Karpas-422 (cell line): ENCODE measurements around the gene TBL1Y. TPM values are rescaled to one million over a fixed set of nuclear protein-coding genes. Genes with fewer than 3 reads are reported as not detected.

Experiments used
- DNase-seq: peaks from one replicate; pipeline ENCODE4 v3.0.0-alpha.2; 2015
- H2AFZ ChIP-seq: fragments of 200-600 bp; sonication (generic); 2 replicates; pipeline ENCODE4 v1.6.1; 2014; ENCODE audit warnings: antibody characterized with exemption, low read length, mixed read lengths
- H3K27ac ChIP-seq: fragments of 200-600 bp; sonication (generic); 2 replicates; pipeline ENCODE4 v1.5.1; 2014; ENCODE audit warnings: mild to moderate bottlenecking, low read length, moderate library complexity
- H3K27me3 ChIP-seq: fragments of 200-600 bp; sonication (generic); 2 replicates; pipeline ENCODE4 v1.6.1; 2014; ENCODE audit warnings: low read length, mixed read lengths
- H3K36me3 ChIP-seq: fragments of 200-600 bp; sonication (generic); 2 replicates; pipeline ENCODE4 v1.6.1; 2014; ENCODE audit warnings: low read length, mixed read lengths; ENCODE audit not compliant: insufficient read depth
- H3K4me1 ChIP-seq: fragments of 200-600 bp; sonication (generic); 2 replicates; pipeline ENCODE4 v1.6.1; 2014; ENCODE audit warnings: mild to moderate bottlenecking, low read length, mixed read lengths
- H3K4me2 ChIP-seq: fragments of 200-600 bp; sonication (generic); 2 replicates; pipeline ENCODE4 v1.6.1; 2014; ENCODE audit warnings: low read length, low read depth, mild to moderate bottlenecking; ENCODE audit not compliant: poor library complexity, severe bottlenecking
- H3K4me3 ChIP-seq: fragments of 200-600 bp; sonication (generic); 2 replicates; pipeline ENCODE4 v1.5.1; 2014; ENCODE audit warnings: mild to moderate bottlenecking, antibody characterized with exemption, low read length, mixed read lengths
- H3K79me2 ChIP-seq: fragments of 200-600 bp; sonication (generic); 2 replicates; pipeline ENCODE4 v1.6.1; 2014; ENCODE audit warnings: mild to moderate bottlenecking, low read length, mixed read lengths
- H3K9ac ChIP-seq: fragments of 200-600 bp; sonication (generic); 2 replicates; pipeline ENCODE4 v1.6.0; 2014; ENCODE audit warnings: low read length
- H3K9me2 ChIP-seq: fragments of 200-600 bp; sonication (generic), shearing (Covaris generic); replicated peaks from 2 replicates; pipeline ENCODE4 v1.6.0; 2014; ENCODE audit warnings: mild to moderate bottlenecking, low read length, moderate library complexity; ENCODE audit not compliant: insufficient read depth
- H3K9me3 ChIP-seq: fragments of 300-700, 200-600 bp; sonication (generic); 2 replicates; pipeline ENCODE4 v1.6.1; 2014; ENCODE audit warnings: low read length, mixed read lengths
- H4K20me1 ChIP-seq: fragments of 200-600 bp; sonication (generic); 2 replicates; pipeline ENCODE4 v1.6.1; 2014; ENCODE audit warnings: mild to moderate bottlenecking, antibody characterized with exemption, low read length, low read depth; ENCODE audit not compliant: insufficient read depth
- total RNA-seq: library from RNA; depleted of rRNA; stranded (reverse); fragments of >200 nt; shearing (Covaris generic); gene quantifications from 2 replicates; pipeline ENCODE4 v1.2.3, GENCODE V29; 2014; ENCODE audit warnings: low replicate concordance

Gene TBL1Y
- total RNA-seq, 1 experiment from 2014 or later = not detected

- Histone ChIP-seq H3K79me2 (no peaks in the 10 kb centered on the region), H3K4me1 (no peaks in the 10 kb centered on the region)
- DNase-seq = no peak
Measured at GRCh38 chrY:7007911-7008310, 97.4 kb downstream of the TBL1Y start.

GRCh38 chrY:7008578-7009355 is 98.3 kb downstream of the TBL1Y start:
- no peaks in the 10 kb centered on the region for H3K9me3 ChIP-seq
- no peaks in the 10 kb centered on the region for H3K27me3 ChIP-seq
- no peak overlapping the region for H2AFZ ChIP-seq
- H3K9ac ChIP-seq = no peak overlapping the region
- no peak overlapping the region for H3K27ac ChIP-seq
- no peaks in the 10 kb centered on the region for H4K20me1 ChIP-seq
- no peak for DNase-seq
- H3K4me3 ChIP-seq = no peak overlapping the region
- H3K9me2 ChIP-seq = no peaks in the 10 kb centered on the region
- H3K79me2 ChIP-seq = no peaks in the 10 kb centered on the region
- no peak overlapping the region for H3K4me2 ChIP-seq
- no peaks in the 10 kb centered on the region for H3K36me3 ChIP-seq
- no peaks in the 10 kb centered on the region for H3K4me1 ChIP-seq

More at GRCh38 chrY:7007911-7008310, 97.4 kb downstream of the TBL1Y start:
- H3K9me3 ChIP-seq = no peaks in the 10 kb centered on the region
- no peaks in the 10 kb centered on the region for H3K36me3 ChIP-seq
- H3K4me2 ChIP-seq = no peak overlapping the region
- no peak overlapping the region for H2AFZ ChIP-seq
- no peak overlapping the region for H3K27ac ChIP-seq
- H3K9ac ChIP-seq = no peak overlapping the region
- no peak overlapping the region for H3K4me3 ChIP-seq
- no peaks in the 10 kb centered on the region for H3K27me3 ChIP-seq
- no peaks in the 10 kb centered on the region for H4K20me1 ChIP-seq
- H3K9me2 ChIP-seq = no peaks in the 10 kb centered on the region

- no peak overlapping the region for H3K4me3 ChIP-seq
- no peak overlapping the region for H3K4me2 ChIP-seq
- H2AFZ ChIP-seq = no peak overlapping the region
- no peaks in the 10 kb centered on the region for H3K9me2 ChIP-seq
- no peaks in the 10 kb centered on the region for H3K79me2 ChIP-seq
- H3K4me1 ChIP-seq = no peaks in the 10 kb centered on the region
- H3K9me3 ChIP-seq = no peaks in the 10 kb centered on the region
- no peaks in the 10 kb centered on the region for H3K27me3 ChIP-seq
- no peaks in the 10 kb centered on the region for H3K36me3 ChIP-seq
- H3K9ac ChIP-seq = no peak overlapping the region
- DNase-seq = no peak
- H4K20me1 ChIP-seq = no peaks in the 10 kb centered on the region
- H3K27ac ChIP-seq = no peak overlapping the region
Measured at GRCh38 chrY:7013051-7013450, 102.6 kb downstream of the TBL1Y start.

GRCh38 chrY:7016521-7016920 is 106.0 kb downstream of the TBL1Y start:
- no peaks in the 10 kb centered on the region for H3K36me3 ChIP-seq

GRCh38 chrY:7017244-7018080 is 107.0 kb downstream of the TBL1Y start:
- Histone ChIP-seq H3K9me3 (no peaks in the 10 kb centered on the region), H3K36me3 (no peaks in the 10 kb centered on the region), H4K20me1 (no peaks in the 10 kb centered on the region), H3K4me3 (no peak overlapping the region), H3K4me2 (no peak overlapping the region), H3K27me3 (no peaks in the 10 kb centered on the region), H2AFZ (no peak overlapping the region), H3K27ac (no peak overlapping the region), H3K9me2 (no peaks in the 10 kb centered on the region), H3K79me2 (no peaks in the 10 kb centered on the region), H3K9ac (no peak overlapping the region), H3K4me1 (no peaks in the 10 kb centered on the region)
- no peak for DNase-seq

More at GRCh38 chrY:7016521-7016920, 106.0 kb downstream of the TBL1Y start:
- no peak for DNase-seq
- Histone ChIP-seq H3K27ac (no peak overlapping the region), H3K9me2 (no peaks in the 10 kb centered on the region), H3K9me3 (no peaks in the 10 kb centered on the region), H3K4me2 (no peak overlapping the region), H2AFZ (no peak overlapping the region), H3K4me1 (no peaks in the 10 kb centered on the region), H3K79me2 (no peaks in the 10 kb centered on the region), H3K27me3 (no peaks in the 10 kb centered on the region), H4K20me1 (no peaks in the 10 kb centered on the region), H3K9ac (no peak overlapping the region), H3K4me3 (no peak overlapping the region)

- H3K27ac ChIP-seq = no peak overlapping the region
- no peaks in the 10 kb centered on the region for H3K79me2 ChIP-seq
- H2AFZ ChIP-seq = no peak overlapping the region
- H3K4me1 ChIP-seq = no peaks in the 10 kb centered on the region
- H3K9me2 ChIP-seq = no peaks in the 10 kb centered on the region
- H3K36me3 ChIP-seq = no peaks in the 10 kb centered on the region
- H3K4me2 ChIP-seq = no peak overlapping the region
- no peaks in the 10 kb centered on the region for H3K9me3 ChIP-seq
- no peak overlapping the region for H3K9ac ChIP-seq
- no peak for DNase-seq
- H4K20me1 ChIP-seq = no peaks in the 10 kb centered on the region
- no peak overlapping the region for H3K4me3 ChIP-seq
- H3K27me3 ChIP-seq = no peaks in the 10 kb centered on the region
Measured at GRCh38 chrY:7039037-7039436, 128.5 kb downstream of the TBL1Y start.

- Histone ChIP-seq H3K4me3 (no peak overlapping the region), H3K4me1 (no peaks in the 10 kb centered on the region), H3K27ac (no peak overlapping the region), H3K9me3 (no peaks in the 10 kb centered on the region), H3K27me3 (no peaks in the 10 kb centered on the region), H2AFZ (no peak overlapping the region), H3K36me3 (no peaks in the 10 kb centered on the region), H3K79me2 (no peaks in the 10 kb centered on the region), H3K4me2 (no peak overlapping the region), H4K20me1 (no peaks in the 10 kb centered on the region), H3K9me2 (no peaks in the 10 kb centered on the region), H3K9ac (no peak overlapping the region)
- DNase-seq = no peak
Measured at GRCh38 chrY:7040662-7041061, 130.2 kb downstream of the TBL1Y start.

- Histone ChIP-seq H3K9me2 (no peaks in the 10 kb centered on the region), H3K27me3 (no peaks in the 10 kb centered on the region), H3K4me3 (no peak overlapping the region), H3K4me1 (no peaks in the 10 kb centered on the region), H3K36me3 (no peaks in the 10 kb centered on the region), H2AFZ (no peak overlapping the region), H3K9me3 (no peaks in the 10 kb centered on the region), H3K27ac (no peak overlapping the region), H3K4me2 (no peak overlapping the region), H4K20me1 (no peaks in the 10 kb centered on the region), H3K79me2 (no peaks in the 10 kb centered on the region), H3K9ac (no peak overlapping the region)
- DNase-seq = no peak
Measured at GRCh38 chrY:7041983-7042382, 131.5 kb downstream of the TBL1Y start.
